GM19238 (cell line): ENCODE results near the gene ARSJ.
A peak's percentile ranks its signal among the peaks of the same experiment; 100 is the strongest.
"Not testable (repeated sequence)": the region's sequence is repeated elsewhere in the genome, so short reads cannot be mapped to it uniquely, and the experiment has no call there.

Source experiments
- DNase-seq: peaks from one replicate; pipeline ENCODE4 v3.0.0; 2011; ENCODE audit warnings: low spot score; ENCODE audit not compliant: insufficient read length

The ARSJ gene

DNA sequence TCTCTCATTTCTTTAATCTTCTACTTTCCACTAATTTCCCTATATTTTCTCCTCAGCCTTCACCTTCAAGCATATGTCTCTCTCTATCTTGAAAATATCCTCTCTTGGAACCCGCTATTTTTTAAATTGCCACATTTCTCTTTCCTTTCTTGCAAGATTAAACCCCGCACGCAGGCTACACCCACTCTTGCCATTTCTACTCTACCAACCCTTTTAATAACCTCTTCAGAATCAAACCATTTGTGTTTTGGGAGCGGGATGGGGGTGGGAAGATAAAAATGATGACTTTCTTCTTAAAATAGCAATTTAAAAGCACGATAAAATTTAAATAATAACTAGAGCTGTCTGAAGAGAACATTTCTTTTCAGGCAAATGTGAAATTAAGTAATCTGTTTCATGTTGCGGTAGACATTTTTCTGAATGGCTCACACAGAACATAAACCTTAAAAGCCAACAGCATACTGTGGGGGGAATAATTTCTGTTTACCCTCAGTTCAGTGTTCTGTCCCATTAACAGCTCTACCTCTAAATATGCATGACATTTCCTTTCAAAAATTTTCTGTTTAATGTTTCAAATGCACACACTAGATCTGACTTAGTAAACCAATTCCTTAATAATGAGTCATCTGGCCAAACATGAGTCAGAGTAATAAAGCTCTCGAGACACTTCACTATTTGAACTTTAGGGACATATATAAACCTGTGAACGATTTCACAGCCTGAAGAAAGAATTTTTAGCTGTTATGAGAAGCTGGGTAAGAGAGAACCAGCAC lies 20.5 kb downstream of the ARSJ start:
- no peak for DNase-seq

DNA sequence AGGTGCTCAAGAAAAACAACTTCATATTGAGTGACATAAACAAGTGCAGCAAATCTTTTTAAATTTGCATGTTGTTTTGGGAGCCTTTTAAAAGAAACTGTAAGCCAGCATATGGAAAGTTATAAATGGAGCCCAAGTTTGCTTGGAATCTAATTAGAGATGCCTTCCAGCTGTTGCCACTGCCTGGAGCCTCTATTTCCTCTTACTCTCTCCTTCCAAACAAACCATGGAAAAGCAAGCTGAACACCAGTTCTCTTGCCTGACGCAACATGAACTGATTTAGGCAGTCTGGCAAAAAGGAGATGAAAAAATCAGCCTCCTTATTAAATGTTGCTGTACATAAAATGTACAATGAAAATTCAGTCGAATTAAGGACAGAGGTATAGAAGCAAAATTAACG lies 21.5 kb downstream of the ARSJ start:
- DNase-seq: no peak

DNA sequence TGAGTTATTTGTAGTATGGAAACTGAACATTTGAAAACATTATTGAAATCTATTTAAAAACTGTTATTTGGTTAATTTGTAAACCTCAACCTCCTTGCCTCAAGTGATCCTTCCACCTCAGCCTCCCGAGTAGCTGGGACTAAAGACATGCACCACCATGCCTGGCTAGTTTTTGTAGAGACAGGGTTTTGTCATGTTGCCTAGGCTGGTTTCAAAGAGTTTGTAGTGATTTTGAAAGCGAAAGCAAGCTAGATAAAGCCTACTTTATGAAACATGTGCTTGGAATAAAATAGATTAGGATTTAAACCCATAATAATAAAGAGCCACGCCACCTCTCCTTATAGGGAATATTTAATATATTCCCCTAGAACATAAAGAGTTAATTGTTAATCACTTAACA lies 23.5 kb downstream of the ARSJ start:
- DNase-seq: no peak

DNA sequence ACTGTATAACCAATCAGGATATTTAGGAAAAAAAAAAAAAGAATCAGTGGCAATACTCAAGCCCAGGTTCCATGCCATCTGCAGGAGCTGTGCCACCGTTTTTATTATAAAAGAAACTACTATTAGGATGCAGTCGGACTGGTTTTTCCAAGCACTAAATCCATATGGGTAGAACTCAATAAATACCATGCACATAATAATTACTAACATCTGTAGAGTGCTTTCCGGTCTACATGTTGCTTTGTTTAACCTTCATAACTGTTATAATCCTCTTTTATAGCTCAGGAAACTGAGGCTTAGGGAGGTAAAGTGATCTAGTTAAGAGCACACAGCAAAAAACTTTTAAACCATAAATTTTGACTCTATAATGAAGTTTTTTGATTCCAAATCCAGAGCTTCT lies 24.0 kb downstream of the ARSJ start:
- DNase-seq: no peak

DNA sequence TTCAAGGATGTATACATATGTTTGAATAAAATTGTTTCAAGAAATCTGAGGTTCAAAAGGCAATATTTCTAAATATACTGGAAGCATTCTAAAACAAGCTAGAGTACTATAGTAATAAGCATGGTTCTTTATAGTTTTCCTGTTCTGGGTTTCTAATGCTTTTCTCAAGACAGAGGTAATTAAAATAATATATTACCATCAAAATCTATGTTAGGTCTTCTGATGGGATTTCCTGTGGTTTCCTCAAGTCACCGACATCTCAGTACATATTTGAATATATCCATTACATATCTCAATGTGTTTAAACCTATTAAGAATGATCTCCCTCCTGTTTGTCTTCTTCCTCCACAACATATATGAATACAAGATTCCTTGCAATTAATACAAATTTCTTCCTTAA lies 25.6 kb downstream of the ARSJ start:
- DNase-seq: no peak

DNA sequence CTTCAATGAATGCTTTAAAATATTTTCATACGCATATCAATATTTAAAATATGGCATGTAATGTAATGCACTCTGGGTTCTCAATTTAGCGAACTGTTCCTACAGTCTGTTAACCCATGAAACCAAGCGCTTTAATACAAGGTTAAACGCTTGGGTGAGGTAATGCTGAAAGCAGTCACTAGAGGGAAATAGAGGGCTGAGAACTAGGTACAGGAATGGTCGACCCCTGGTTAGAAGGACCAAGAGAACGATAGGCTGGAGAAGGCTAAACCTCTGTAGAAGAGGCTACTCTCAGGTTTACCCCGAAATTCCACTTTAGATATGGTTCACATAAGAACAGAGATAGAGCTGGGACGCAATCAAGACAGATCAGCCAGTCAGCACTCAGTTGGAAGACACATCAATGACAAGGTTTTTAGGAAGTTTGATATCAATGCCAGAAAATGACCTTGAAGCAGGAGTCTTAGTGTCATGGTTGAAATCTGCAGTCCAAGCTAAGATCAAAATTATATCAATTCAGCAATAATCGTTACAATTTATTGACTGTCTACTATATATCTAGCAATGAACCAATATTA lies 26.9 kb downstream of the ARSJ start:
- peak; percentile 5 for DNase-seq

DNA sequence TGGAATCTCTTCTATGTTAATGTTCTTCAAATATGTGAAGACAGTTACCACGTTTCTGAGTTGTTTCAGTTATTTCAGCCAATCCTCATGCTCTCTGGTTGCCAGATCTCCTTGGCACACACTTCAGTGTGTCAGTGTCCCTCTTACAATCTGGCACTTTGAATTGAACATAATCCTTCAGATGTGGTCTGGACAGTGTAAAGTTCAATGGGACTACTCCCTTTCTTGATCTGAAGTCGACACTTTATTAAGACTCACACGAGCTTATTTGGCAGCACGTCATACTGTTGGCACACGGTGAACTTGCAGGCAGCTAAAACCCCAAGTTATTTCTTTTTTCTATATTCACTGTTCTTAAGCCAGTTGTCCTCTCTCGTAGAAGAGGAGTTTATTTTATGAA lies 28.2 kb downstream of the ARSJ start:
- no peak for DNase-seq

DNA sequence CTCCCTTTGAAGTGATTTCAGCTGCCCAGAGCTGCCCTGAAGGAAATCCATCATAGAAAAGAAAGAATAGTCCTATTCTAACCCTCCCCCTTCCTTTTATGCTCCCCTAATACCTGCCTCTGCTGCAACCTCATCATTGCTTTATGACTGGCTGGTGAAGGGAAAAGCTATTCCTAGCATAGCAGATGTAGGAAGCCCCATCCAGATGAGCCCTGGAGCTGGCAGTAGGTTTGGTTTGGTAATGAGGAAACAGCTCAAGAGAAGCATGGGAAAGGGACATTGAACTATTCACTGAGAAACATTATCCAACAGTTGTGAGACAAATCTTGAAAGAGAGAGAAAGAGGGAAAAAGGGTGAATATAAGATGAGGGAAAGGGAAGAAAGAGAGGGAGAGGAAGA lies 29.2 kb downstream of the ARSJ start:
- no peak for DNase-seq

DNA sequence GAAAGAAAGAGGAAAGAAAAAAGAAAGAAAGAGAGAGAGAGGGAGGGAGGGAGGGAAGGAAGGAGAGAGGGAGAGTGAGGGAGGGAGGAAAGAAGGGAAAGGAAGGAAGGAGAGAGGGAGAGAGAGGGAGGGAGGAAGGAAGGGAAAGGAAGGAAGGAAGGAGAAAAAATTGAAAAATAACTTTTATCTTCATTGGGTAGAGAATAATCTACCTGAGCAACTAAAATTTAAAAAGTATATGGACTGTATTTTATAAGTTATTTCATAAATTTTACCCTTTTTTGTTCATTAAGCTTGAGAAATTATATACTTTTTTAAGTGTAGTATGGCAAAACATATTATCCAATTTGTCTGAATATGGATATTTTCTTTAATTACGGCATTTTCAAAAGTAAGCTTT lies 32.0 kb downstream of the ARSJ start:
- DNase-seq: no peak

DNA sequence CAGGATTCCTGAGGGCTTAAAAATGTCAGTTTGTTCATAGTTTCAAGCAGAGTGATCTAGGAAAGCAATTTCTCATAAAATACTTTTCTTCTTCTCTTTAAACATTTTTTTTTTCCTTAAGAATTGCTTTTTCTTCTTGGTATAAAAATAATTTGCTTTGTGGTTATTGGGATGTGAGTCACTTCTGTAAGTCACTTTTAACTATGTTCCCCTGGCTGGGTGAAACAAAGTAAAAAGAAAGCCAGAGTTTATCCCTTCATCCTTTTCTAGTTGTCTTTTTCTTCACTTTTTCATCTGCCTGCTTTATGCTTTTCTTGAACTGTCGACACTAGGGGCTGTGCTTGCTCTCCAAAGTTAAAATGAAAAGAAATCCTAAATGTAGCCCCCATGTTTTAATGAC lies 33.5 kb downstream of the ARSJ start:
- DNase-seq: no peak

DNA sequence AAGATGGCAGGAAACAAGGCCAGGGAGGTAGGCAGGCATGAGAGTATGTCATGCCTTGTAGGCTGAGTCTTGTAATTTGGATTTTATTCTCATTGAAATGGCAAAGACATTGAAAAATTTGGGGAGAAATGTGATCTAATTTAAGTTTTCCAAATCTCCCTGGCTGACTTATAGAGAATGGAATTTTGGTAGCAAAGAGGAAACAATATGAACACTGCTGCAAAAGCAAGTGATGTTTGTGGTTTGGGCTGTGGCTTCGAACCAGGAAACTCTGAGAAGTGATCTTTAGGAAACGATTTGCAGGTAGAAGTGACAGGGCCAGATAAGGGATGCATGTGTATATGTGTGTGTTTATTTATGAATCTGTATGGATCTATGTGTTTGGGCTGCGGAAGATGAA lies 35.6 kb downstream of the ARSJ start:
- DNase-seq: no peak

DNA sequence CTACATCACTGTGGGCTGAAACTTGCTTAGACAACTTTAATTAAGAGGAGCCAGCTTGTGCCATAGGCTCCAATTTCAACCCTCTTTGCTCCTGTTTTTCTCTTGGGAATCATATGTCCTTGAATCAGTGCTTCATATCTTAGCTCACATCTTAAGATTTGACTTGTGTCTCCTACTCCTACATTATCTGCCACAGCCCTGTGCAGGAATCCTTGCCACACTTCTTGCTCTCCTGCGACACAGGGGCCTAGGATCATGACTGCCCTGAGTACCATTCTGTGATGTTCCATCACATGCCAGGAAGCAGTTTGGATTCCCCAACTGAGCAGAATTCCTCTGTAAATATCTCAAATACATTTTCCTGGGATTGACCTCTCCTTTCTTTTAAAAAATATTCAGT lies 36.4 kb downstream of the ARSJ start:
- DNase-seq: no peak

DNA sequence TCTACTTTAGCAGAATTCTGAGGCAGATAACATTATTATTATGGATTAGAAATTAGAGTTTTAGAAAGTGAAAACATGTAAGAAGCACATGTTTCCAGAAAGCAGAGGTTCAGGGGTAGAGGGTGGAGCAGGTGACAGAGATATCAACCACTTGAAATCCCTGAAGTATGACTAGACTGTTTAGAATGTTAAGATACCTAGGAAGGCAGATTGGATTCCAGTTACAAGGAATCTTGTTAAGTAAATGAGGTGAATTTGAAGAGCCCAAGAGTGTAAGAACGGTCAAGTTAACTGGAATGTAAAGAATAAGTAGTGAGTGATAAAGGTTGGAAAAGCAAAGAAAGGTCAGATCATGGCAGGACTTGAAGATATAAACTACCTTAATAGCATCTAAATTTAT lies 37.6 kb downstream of the ARSJ start:
- DNase-seq: no peak

DNA sequence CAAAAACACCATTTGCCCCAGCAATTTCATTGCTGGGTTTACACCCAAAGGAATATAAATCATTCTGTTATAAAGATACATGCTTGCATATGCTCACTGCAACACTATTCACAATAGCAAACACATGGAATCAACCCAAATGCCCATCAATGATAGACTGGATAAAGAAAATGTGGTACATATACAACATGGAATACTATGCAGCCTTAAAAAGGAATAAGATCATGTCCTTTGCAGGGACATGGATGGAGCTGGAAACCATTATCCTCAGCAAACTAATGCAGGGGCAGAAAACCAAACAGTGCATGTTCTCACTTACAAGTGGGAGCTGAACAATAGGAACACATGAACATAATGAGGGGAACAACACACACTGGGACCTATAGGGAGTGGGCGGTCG lies 39.3 kb downstream of the ARSJ start:
- not testable (repeated sequence) for DNase-seq

DNA sequence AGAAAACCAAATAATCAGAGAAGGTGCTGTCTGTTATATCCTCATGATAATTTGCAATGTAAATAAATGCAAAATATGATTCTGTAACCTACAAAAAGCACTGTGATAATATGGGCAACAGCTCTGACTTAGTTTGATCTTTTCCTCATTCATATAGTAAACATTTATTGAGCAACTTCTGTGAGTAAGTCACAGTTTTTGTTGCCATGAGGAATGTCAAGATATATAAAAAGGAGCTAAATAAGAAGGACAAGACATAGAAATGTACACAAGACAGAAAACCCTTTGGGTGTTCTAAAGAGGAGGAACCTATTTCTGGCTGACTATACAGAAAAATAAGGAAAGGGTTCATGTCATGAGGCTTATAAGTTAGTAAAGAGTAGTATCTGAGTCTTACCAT lies 44.3 kb downstream of the ARSJ start:
- no peak for DNase-seq

DNA sequence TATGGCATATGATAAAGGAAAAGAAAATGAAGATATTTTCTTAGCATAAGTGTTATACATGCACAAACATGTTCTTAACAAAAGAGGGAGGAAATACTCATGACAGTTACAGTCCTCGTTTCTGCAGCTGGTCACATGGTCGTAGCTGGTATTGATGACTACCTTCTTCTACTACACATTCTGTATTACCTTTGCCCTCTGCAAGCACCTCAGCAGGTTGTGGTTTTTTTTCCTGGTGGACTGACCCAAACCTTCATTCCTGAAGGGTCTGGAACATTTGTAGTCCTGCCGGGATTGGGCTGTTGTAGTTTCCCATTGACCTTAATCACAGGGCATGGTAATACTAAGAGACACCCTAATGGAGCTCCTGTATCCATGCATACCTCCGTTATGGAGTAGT lies 54.7 kb downstream of the ARSJ start:
- DNase-seq: not testable (repeated sequence)

DNA sequence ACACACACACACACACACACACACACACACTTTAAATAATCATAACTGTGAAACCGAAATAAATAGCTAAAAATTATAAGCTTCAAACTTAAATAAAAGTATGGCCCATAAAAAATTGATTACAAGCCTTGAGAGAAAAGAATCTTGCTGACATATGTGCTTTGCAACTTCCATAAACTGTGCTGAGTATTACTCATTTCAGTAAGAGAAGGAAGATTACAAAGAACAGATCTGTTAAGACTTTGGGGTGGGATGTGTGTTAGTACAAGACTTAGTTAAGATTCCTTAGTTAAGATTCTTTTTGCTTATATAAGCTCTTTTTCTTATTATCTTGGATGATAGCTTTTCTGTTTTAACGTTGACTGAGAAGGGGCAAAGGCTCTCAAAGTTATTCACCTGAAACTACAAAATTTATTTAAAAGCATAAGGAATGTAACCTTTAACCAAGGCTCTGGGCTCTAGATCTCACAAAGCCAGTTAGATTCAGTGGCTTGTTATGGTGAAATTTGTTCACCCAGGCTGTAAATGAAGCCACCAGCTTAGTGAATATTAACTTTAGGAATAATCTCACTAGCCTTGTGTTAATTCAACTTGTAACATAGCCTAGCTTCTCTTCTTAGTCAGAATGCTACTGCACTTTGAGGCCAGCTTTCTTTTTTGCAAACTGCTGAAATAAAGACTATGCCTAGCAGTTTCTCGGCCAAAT lies 58.2 kb downstream of the ARSJ start:
- no peak for DNase-seq

DNA sequence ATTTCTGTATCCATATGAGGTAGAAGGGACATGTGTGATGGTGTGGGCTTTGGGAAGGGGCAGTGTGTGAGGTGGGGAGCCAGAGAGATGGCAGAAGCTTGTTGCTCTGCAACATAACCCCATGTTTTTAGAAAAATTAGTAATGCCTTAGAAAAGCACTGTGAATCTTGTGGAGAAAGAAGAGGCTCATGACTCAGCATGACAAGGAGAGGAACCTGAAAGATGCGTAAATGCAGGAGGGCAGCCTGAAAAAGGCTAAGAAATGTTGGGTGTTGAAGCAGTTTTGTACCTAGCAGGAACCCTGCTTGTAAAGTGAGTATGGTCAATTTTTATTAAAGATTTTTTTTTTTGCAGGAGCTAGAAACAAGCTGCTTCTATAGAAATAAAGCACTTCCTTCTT lies 59.8 kb downstream of the ARSJ start:
- DNase-seq: no peak

DNA sequence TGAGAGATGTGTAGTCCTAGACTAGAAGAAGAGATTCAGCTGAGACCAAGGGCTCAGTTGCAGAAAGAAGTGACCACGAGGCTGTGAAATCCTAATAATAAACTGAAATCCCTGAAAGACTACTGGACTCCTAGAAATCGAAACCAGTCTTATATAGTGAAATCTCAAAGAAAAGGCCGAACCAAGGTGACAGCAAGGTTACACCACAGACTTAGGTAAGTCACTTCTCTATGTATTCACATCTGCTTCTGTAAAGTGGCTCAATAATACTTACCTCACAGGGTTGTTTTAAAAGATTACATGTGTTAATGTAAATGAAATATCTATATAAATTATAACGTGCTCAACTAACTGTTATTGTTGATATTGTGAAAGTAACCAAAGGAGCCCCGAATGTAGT lies 60.3 kb downstream of the ARSJ start:
- no peak for DNase-seq

DNA sequence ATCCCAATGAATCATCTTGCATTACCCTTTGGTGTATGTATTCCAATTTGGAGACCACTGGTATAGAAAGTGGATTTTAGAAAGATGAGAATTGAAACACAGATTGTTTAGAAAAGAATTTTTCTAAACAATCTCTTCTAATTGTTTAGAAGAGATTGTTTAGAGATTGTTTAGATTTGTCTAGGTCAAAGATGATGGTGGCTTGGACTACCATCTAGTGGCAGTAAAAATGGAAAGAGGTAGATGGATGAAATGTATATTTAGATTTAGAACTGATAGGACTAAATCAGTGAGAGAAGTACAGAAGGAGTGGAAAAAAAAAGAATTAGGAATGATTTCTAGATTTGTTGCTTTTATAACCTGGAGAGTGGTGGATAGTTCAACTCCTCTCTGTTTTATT lies 70.6 kb downstream of the ARSJ start:
- no peak for DNase-seq

DNA sequence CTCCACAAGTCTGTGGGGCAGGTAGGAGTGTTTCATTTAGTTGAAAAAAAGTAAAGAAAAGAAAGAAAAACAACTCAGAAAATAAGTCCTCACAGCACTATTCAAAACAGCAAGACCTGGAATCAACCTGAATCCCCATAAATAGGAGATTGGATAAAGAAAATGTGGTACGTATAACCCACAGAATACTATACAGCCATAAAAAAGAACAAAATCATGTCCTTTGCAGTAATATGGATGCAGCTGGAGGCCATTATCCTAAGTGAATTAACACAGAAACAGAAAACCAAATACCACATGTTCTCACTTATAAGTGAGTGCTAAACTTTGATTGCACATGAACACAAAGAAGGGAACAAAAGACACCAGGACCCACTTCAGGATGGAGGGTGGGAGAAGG lies 71.9 kb downstream of the ARSJ start:
- no peak for DNase-seq

DNA sequence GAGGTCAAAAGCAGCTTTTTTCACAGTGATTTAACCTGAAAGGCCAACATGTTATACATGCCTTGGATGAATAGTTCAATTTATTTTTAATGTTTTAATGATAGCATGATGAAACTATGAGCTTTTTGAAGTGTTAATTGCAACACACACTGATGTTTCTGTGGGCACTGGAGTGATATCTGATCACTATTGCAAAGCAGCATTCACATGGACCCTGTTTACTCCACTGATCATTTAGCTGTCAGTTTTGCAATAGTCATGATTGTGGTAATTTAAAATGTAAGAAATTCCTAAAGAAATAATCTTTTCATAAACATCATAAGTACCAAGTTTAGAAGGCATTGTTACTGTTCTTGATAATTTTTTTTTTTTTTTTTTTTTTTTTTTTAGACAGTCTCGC lies 74.1 kb downstream of the ARSJ start:
- no peak for DNase-seq

DNA sequence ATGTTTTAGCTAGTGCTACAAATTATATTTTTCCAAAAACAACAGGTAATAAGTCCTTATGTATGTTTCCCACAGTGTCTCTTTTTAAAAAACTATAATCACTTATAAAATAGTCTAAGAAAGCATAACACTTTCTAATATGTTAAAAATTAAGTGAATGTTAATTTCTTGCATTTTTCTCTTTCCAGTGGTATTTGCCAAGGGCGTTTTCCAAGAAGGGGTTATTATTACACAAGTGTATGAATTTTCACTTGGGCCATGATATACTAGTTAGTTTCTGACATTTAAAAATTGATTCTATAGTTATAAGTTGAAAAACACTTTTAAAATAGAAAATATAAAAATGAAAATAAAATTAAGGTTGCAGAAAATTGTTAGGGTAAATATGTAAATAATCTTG lies 74.6 kb downstream of the ARSJ start:
- no peak for DNase-seq
